ENCODE measurements around the gene DHRS13.

GRCh38 chr17:28860363-28860808, 42.5 kb downstream of the DHRS13 start:
- no peak for TF ChIP-seq CTCF (IDR thresholded peaks at IDR 0.05)
- TF ChIP-seq ZFX (IDR thresholded peaks at IDR 0.05; ENCODE audit: borderline replicate concordance) = no peak

All from 22Rv1 (cell line).